GM12891 (cell line): ENCODE results near the gene GDPD3.
A peak's percentile ranks its signal among the peaks of the same experiment; 100 is the strongest.

Experiments
- DNase-seq: peaks from one replicate; pipeline ENCODE4 v3.0.0; 2011; ENCODE audit warnings: low spot score; ENCODE audit not compliant: insufficient read length
- FAIRE-seq: peaks from 2 replicates; lab custom pipeline; 2011; peaks lifted over from hg19 to GRCh38; lab: Jason Lieb, UNC
- PAX5 ChIP-seq: IDR thresholded peaks from 2 replicates; pipeline ENCODE4 v1.6.1; 2011; ENCODE audit warnings: low read length, moderate library complexity, mild to moderate bottlenecking; ENCODE audit not compliant: insufficient read depth, severe bottlenecking
- POLR2A ChIP-seq: IDR thresholded peaks from 2 replicates; pipeline ENCODE4 v1.6.1; 2011; ENCODE audit warnings: low read depth, low read length, control low read depth
- POLR2AphosphoS5 ChIP-seq: IDR thresholded peaks from 2 replicates; pipeline ENCODE4 v1.6.1; 2011; ENCODE audit warnings: low read depth, low read length, control low read depth
- POU2F2 ChIP-seq: IDR thresholded peaks from 2 replicates; pipeline ENCODE4 v1.6.1; 2011; ENCODE audit warnings: low read depth, mild to moderate bottlenecking, control low read depth, low read length, moderate library complexity
- SPI1 ChIP-seq: IDR thresholded peaks from 2 replicates; pipeline ENCODE4 v1.6.1; 2011; ENCODE audit warnings: low read depth, low read length, control low read depth
- TAF1 ChIP-seq: IDR thresholded peaks from 2 replicates; pipeline ENCODE4 v1.6.1; 2011; ENCODE audit warnings: low read depth, low read length, control low read depth

GDPD3 gene

GRCh38 chr16:30077656-30078055, 35.7 kb downstream of the GDPD3 start:
- FAIRE-seq (no peak), DNase-seq (no peak)
- TF ChIP-seq SPI1 (no peak), PAX5 (no peak), TAF1 (no peak), POLR2A (no peak), POU2F2 (no peak), POLR2AphosphoS5 (no peak)

- TF ChIP-seq PAX5 (no peak), POU2F2 (no peak), TAF1 (no peak), POLR2AphosphoS5 (no peak), POLR2A (no peak), SPI1 (no peak)
- DNase-seq, result no peak
- no peak for FAIRE-seq
Measured at GRCh38 chr16:30076276-30076791, 37.0 kb downstream of the GDPD3 start.

- FAIRE-seq (peak; percentile 83), DNase-seq (peak; percentile 98)
- peak; percentile 75 for TF ChIP-seq TAF1
- peak; percentile 88 for TF ChIP-seq POLR2A
- peak; percentile 35 for TF ChIP-seq SPI1
- no peak for TF ChIP-seq PAX5
- peak; percentile 63; the same call in 1 of the 2 replicates for TF ChIP-seq POU2F2
- peak; percentile 85 for TF ChIP-seq POLR2AphosphoS5
Measured at GRCh38 chr16:30075503-30076275, 37.6 kb downstream of the GDPD3 start, which contains the start of gene PPP4C. TSS of gene PPP4C (plus strand) at chr16:30075994. CDS start at chr16:30076378, 384 bp downstream.

DNA sequence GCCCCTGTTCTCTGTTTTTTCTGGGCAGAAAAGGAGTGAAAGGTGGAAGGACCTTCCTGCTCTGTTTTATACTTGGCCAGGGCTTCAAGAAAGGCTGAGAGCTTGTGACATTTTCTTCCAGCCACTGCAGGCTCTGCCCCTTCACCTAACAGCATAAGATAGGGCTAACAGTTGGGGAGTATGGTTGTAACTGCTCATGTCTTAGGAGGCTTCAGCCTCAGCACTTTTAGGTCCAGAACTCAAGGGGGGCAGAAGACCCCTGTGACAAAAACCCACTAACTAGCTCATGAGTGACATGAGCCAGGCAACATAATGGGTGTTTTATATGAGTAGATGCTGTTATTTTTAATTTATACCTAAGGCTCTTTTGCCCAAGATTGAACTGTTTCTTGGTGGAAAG, 42.8 kb downstream of the GDPD3 start:
- TF ChIP-seq POU2F2 (no peak), SPI1 (no peak), POLR2A (no peak), POLR2AphosphoS5 (no peak), PAX5 (no peak), TAF1 (no peak)
- FAIRE-seq, result no peak

DNA sequence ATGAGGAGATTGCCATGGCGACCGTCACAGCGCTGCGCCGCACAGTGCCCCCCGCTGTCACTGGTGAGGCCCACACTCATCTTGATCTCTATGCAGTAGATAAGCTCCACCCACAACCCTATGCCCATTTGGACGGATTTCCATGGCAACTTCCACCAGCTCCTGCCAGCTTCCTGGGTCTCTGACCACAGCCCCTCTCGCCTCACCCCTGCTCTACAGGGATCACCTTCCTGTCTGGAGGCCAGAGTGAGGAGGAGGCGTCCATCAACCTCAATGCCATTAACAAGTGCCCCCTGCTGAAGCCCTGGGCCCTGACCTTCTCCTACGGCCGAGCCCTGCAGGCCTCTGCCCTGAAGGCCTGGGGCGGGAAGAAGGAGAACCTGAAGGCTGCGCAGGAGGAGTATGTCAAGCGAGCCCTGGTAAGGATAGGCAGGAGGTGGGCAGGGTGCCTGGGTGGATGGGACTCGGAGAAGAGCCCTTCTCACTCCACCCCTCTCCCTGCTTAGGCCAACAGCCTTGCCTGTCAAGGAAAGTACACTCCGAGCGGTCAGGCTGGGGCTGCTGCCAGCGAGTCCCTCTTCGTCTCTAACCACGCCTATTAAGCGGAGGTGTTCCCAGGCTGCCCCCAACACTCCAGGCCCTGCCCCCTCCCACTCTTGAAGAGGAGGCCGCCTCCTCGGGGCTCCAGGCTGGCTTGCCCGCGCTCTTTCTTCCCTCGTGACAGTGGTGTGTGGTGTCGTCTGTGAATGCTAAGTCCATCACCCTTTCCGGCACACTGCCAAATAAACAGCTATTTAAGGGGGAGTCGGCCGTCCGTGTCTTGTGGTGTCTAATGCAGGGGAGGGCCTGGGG, 43.5 kb downstream of the GDPD3 start:
- no peak for TF ChIP-seq POLR2A
- no peak for TF ChIP-seq PAX5
- no peak for TF ChIP-seq SPI1
- no peak for TF ChIP-seq POU2F2
- no peak for TF ChIP-seq POLR2AphosphoS5
- no peak for TF ChIP-seq TAF1
- DNase-seq (no peak), FAIRE-seq (no peak)

More for the DNA sequence above, 42.8 kb downstream of the GDPD3 start:
- no peak for DNase-seq

- FAIRE-seq (no peak), DNase-seq (no peak)
- TF ChIP-seq POLR2AphosphoS5, result no peak; the same call in none of the 2 replicates
Measured at GRCh38 chr16:30068750-30069610, 44.4 kb downstream of the GDPD3 start.

- no peak for DNase-seq
- no peak for FAIRE-seq
- TF ChIP-seq POLR2AphosphoS5 (no peak), PAX5 (no peak)
Measured at GRCh38 chr16:30068333-30068732, 45.0 kb downstream of the GDPD3 start.

DNA sequence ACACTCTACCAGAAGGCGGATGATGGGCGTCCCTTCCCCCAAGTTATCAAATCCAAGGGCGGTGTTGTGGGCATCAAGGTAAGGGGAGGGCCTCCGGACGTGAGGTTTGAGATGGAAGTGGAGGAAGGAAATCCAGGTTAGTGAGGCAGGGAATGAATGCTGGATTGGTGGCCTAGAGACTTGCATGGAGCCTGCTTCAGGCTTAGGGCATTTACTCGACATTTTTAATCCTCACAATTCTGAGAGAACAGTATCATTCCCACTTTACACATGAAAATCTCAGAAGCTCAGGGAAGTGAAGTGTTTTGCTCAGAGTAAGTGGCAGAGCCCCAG, 45.8 kb downstream of the GDPD3 start:
- no peak for DNase-seq
- TF ChIP-seq POU2F2 (no peak), POLR2A (no peak), SPI1 (no peak), POLR2AphosphoS5 (no peak), PAX5 (no peak)
- FAIRE-seq, result no peak

GRCh38 chr16:30066761-30067583, 46.4 kb downstream of the GDPD3 start:
- FAIRE-seq (no peak), DNase-seq (no peak)
- no peak for TF ChIP-seq TAF1
- no peak for TF ChIP-seq POU2F2
- TF ChIP-seq PAX5, result no peak
- TF ChIP-seq POLR2A, result no peak
